ENCODE measurements around the gene GLO1. TPM values are rescaled to one million over a fixed set of nuclear protein-coding genes. Genes with fewer than 3 reads are reported as not detected.

GLO1 gene
- total and polyA plus RNA-seq, 2 donors (not counting 3 experiments of a cell fraction or from before 2014, with no cell fraction given): 70.3 to 120 TPM

- H3K4me1 ChIP-seq (ENCODE audit: control insufficient read depth, extremely low read depth, insufficient read depth, low read length): no peaks in the 10 kb centered on the region
Measured at GRCh38 chr6:38739532-38739931, 36.6 kb upstream of the GLO1 start.

GRCh38 chr6:38738261-38738660, 35.3 kb upstream of the GLO1 start:
- no peaks in the 10 kb centered on the region for H3K79me2 ChIP-seq (ENCODE audit: control insufficient read depth, insufficient read depth, low read length)
- H3K4me1 ChIP-seq (ENCODE audit: control insufficient read depth, extremely low read depth, insufficient read depth, low read length): no peaks in the 10 kb centered on the region
- no peaks in the 10 kb centered on the region for H3K36me3 ChIP-seq (ENCODE audit: control insufficient read depth in 2 of 2, extremely low read depth in 1 of 2, insufficient read depth in 2 of 2, low read length in 2 of 2)
- CTCF ChIA-PET: interaction anchor here (1.0 kb wide), 1 partner anchor 30 kb away, joined by 3 read pairs; no protein-coding TSS in a partner anchor
- no TSS peak for BruUV-seq (replicated peaks)
- no peak overlapping the region for H3K4me2 ChIP-seq (ENCODE audit: insufficient read depth, low read length)
- dilution Hi-C loops (cut with MboI; ENCODE audit: extremely low pct_ligation_motif_present, low sequenced_read_pairs) (no loop called here), intact Hi-C loops (cut with micrococcal nuclease) (no loop called here)
- FAIRE-seq (no peak), DNase-seq (ENCODE audit: low read depth, low spot score) (no peak)
- H3K9me1 ChIP-seq (replicated peaks; ENCODE audit: control insufficient read depth, extremely low read depth, insufficient read depth, low read length): no peaks in the 10 kb centered on the region
- H4K20me1 ChIP-seq (replicated peaks; ENCODE audit: control insufficient read depth, extremely low read depth, insufficient read depth, low read length): no peaks in the 10 kb centered on the region
- H3K27me3 ChIP-seq (ENCODE audit: control insufficient read depth in 2 of 2, insufficient read depth in 2 of 2, low read length in 2 of 2): peaks cover 0 to 2% of the 10 kb centered on the region in 2 experiments
- H3K9me3 ChIP-seq (replicated peaks; ENCODE audit: control insufficient read depth, insufficient read depth, low read length): no peaks in the 10 kb centered on the region
- POLR2A ChIA-PET: no interaction called here
- H3K9ac ChIP-seq (replicated peaks; ENCODE audit: extremely low read depth, insufficient read depth, low read length): no peak overlapping the region
- no peak overlapping the region for H2AFZ ChIP-seq (ENCODE audit: low read depth, low read length)
- TF ChIP-seq POLR2AphosphoS5 (IDR thresholded peaks at IDR 0.05; ENCODE audit: insufficient read depth, low read depth, low read length) (no peak), EZH2 (IDR thresholded peaks at IDR 0.05; ENCODE audit: borderline replicate concordance, low read depth, low read length, severe bottlenecking) (no peak), POLR2A (IDR thresholded peaks at IDR 0.05; ENCODE audit: low read depth, low read length) (no peak), FOS (IDR thresholded peaks at IDR 0.05; ENCODE audit: borderline replicate concordance, insufficient read depth, low read length) (no peak), MYC (IDR thresholded peaks at IDR 0.05; ENCODE audit: low read depth, low read length) (no peak), GATA2 (IDR thresholded peaks at IDR 0.05; ENCODE audit: insufficient read depth, insufficient read length, low read depth, low read length) (no peak), MAX (IDR thresholded peaks at IDR 0.05; ENCODE audit: insufficient read depth, insufficient read length) (no peak), CTCF (IDR thresholded peaks at IDR 0.05; ENCODE audit: extremely low read depth in 1 of 2, insufficient read depth in 1 of 2, low read depth in 1 of 2, low read length in 2 of 2) (no peak), JUN (IDR thresholded peaks at IDR 0.05; ENCODE audit: borderline replicate concordance, insufficient read depth, insufficient read length, low read depth) (no peak)
- no peak overlapping the region for H3K4me3 ChIP-seq (replicated peaks in 1 of 3; ENCODE audit: insufficient read depth in 1 of 3, low read depth in 1 of 3, low read length in 3 of 3)
- no peak overlapping the region for H3K27ac ChIP-seq (ENCODE audit: insufficient read depth, low read depth, low read length)

More at GRCh38 chr6:38739532-38739931, 36.6 kb upstream of the GLO1 start:
- H3K4me3 ChIP-seq (replicated peaks in 1 of 3; ENCODE audit: insufficient read depth in 1 of 3, low read depth in 1 of 3, low read length in 3 of 3): no peak overlapping the region
- no peaks in the 10 kb centered on the region for H3K9me1 ChIP-seq (replicated peaks; ENCODE audit: control insufficient read depth, extremely low read depth, insufficient read depth, low read length)
- H3K27ac ChIP-seq (ENCODE audit: insufficient read depth, low read depth, low read length): no peak overlapping the region
- H3K27me3 ChIP-seq (ENCODE audit: control insufficient read depth in 2 of 2, insufficient read depth in 2 of 2, low read length in 2 of 2): peaks cover 0 to 2% of the 10 kb centered on the region in 2 experiments
- H2AFZ ChIP-seq (ENCODE audit: low read depth, low read length): no peak overlapping the region
- H3K79me2 ChIP-seq (ENCODE audit: control insufficient read depth, insufficient read depth, low read length): no peaks in the 10 kb centered on the region
- peak; percentile 15 for DNase-seq (ENCODE audit: low read depth, low spot score)
- H4K20me1 ChIP-seq (replicated peaks; ENCODE audit: control insufficient read depth, extremely low read depth, insufficient read depth, low read length): no peaks in the 10 kb centered on the region
- no peaks in the 10 kb centered on the region for H3K9me3 ChIP-seq (replicated peaks; ENCODE audit: control insufficient read depth, insufficient read depth, low read length)
- peak; percentile 6 to 27 for TF ChIP-seq CTCF (IDR thresholded peaks at IDR 0.05; ENCODE audit: extremely low read depth in 1 of 2, insufficient read depth in 1 of 2, low read depth in 1 of 2, low read length in 2 of 2)
- no peak for TF ChIP-seq MYC (IDR thresholded peaks at IDR 0.05; ENCODE audit: low read depth, low read length)
- no peak for TF ChIP-seq POLR2AphosphoS5 (IDR thresholded peaks at IDR 0.05; ENCODE audit: insufficient read depth, low read depth, low read length)
- POLR2A ChIA-PET: no interaction called here
- intact Hi-C loops (cut with micrococcal nuclease) (no loop called here), dilution Hi-C loops (cut with MboI; ENCODE audit: extremely low pct_ligation_motif_present, low sequenced_read_pairs) (no loop called here)
- H3K4me2 ChIP-seq (ENCODE audit: insufficient read depth, low read length): no peak overlapping the region
- no peak for FAIRE-seq
- H3K9ac ChIP-seq (replicated peaks; ENCODE audit: extremely low read depth, insufficient read depth, low read length): no peak overlapping the region
- no peaks in the 10 kb centered on the region for H3K36me3 ChIP-seq (ENCODE audit: control insufficient read depth in 2 of 2, extremely low read depth in 1 of 2, insufficient read depth in 2 of 2, low read length in 2 of 2)
- BruUV-seq (replicated peaks): no TSS peak
- CTCF ChIA-PET: interaction anchor here (0.7 to 1.4 kb wide), 9 partner anchors 12 to 170 kb away, joined by 3 to 7 read pairs (median 5); no protein-coding TSS in a partner anchor
